ENCODE results near the gene DTWD2. TPM values are rescaled to one million over a fixed set of nuclear protein-coding genes. Genes with fewer than 3 reads are reported as not detected.

DTWD2 gene
- polyA plus RNA-seq, 1 of the 3 experiments (the other 2 are of a cell fraction) = 2.5 TPM

- TF ChIP-seq REST (IDR thresholded peaks at IDR 0.05; ENCODE audit: low read depth, low read length) = no peak
- no peak for TF ChIP-seq TEAD4 (IDR thresholded peaks at IDR 0.05; ENCODE audit: borderline replicate concordance, insufficient read depth)
- no peak for TF ChIP-seq POLR2AphosphoS5 (IDR thresholded peaks at IDR 0.05; ENCODE audit: low read depth, low read length)
- no peak for TF ChIP-seq USF2 (IDR thresholded peaks at IDR 0.05; ENCODE audit: borderline replicate concordance, low read depth, low read length)
- TF ChIP-seq TCF12 (IDR thresholded peaks at IDR 0.05) = no peak
- no peak for TF ChIP-seq GABPA (IDR thresholded peaks at IDR 0.05; ENCODE audit: low read depth)
- no peak for TF ChIP-seq RFX5 (IDR thresholded peaks at IDR 0.05; ENCODE audit: low read length)
- TF ChIP-seq MAX (IDR thresholded peaks at IDR 0.05; ENCODE audit: low read depth) = no peak
Observed at GRCh38 chr5:119019949-119020348, 31.6 kb upstream of the DTWD2 start (continued).

- Histone ChIP-seq H3K9me3 (no peaks in the 10 kb centered on the region), H3K27me3 (ENCODE audit: insufficient read depth) (no peaks in the 10 kb centered on the region), H2AFZ (ENCODE audit: low read depth) (0 out of 2 replicates have a peak overlapping the region, but pooled peaks have one; percentile 18), H3K27ac (ENCODE audit: low read depth in 2 of 2, low read length in 1 of 2) (no peak overlapping the region), H3K9ac (no peak overlapping the region), H4K20me1 (ENCODE audit: insufficient read depth) (no peaks in the 10 kb centered on the region), H3K36me3 (replicated peaks in 1 of 2; ENCODE audit: control insufficient read depth in 1 of 2, insufficient read depth in 2 of 2, low read length in 1 of 2) (no peaks in the 10 kb centered on the region), H3K4me3 (ENCODE audit: low read depth in 2 of 2, low read length in 1 of 2) (no peak overlapping the region), H3K9me2 (no peaks in the 10 kb centered on the region), H3K4me1 (ENCODE audit: control insufficient read depth in 1 of 2, insufficient read depth in 2 of 2, low read depth in 1 of 2, low read length in 1 of 2) (no peaks in the 10 kb centered on the region; a peak in 1 of 4 replicates), H3K4me2 (no peak overlapping the region), H3F3A (replicated peaks; ENCODE audit: insufficient read depth) (no peaks in the 10 kb centered on the region), H3K79me2 (ENCODE audit: insufficient read depth) (no peaks in the 10 kb centered on the region)
- TF ChIP-seq USF2 (IDR thresholded peaks at IDR 0.05; ENCODE audit: borderline replicate concordance, low read depth, low read length) = no peak
- TF ChIP-seq RAD21 (IDR thresholded peaks at IDR 0.05; ENCODE audit: low read length) = no peak
- no peak for TF ChIP-seq NRF1 (IDR thresholded peaks at IDR 0.05; ENCODE audit: low read depth, low read length)
- TF ChIP-seq NFIC (IDR thresholded peaks at IDR 0.05; ENCODE audit: borderline replicate concordance) = no peak
- no peak for TF ChIP-seq POLR2AphosphoS5 (IDR thresholded peaks at IDR 0.05; ENCODE audit: low read depth, low read length)
- no peak for TF ChIP-seq USF1 (IDR thresholded peaks at IDR 0.05; ENCODE audit: borderline replicate concordance, low read depth)
- no peak for TF ChIP-seq TCF12 (IDR thresholded peaks at IDR 0.05)
- TF ChIP-seq CHD2 (IDR thresholded peaks at IDR 0.05; ENCODE audit: low read length, partially characterized antibody) = no peak
- no peak for TF ChIP-seq SMC3 (IDR thresholded peaks at IDR 0.05; ENCODE audit: low read depth, low read length)
- no peak for TF ChIP-seq CTCF (IDR thresholded peaks at IDR 0.05)
- TF ChIP-seq IRF3 (IDR thresholded peaks at IDR 0.05; ENCODE audit: low read depth, low read length) = no peak
- CTCF ChIA-PET = interaction anchor here (1.2 kb wide), 1 partner anchor 392 kb away, joined by 5 read pairs; no protein-coding TSS in a partner anchor
- WGBS (ENCODE audit: low lambda C conversion rate) = 97% methylated on average over 1 of the region's 1 CpG
- POLR2A ChIA-PET = no interaction called here
- no peak for DNase-seq
Observed at GRCh38 chr5:119019501-119019900, 31.2 kb upstream of the DTWD2 start.

Data from SK-N-SH (cell line).